ENCODE measurements around the gene RHNO1.
A peak's percentile ranks its signal among the peaks of the same experiment; 100 is the strongest.

RHNO1 gene

GRCh38 chr12:2879853-2880252 is 2.8 kb downstream of the RHNO1 start:
- TF ChIP-seq CTCF (IDR thresholded peaks at IDR 0.05; ENCODE audit: low read depth, low read length) = no peak
- no peak overlapping the region for H3K4me3 ChIP-seq (ENCODE audit: low read depth, low read length)

- TF ChIP-seq CTCF (IDR thresholded peaks at IDR 0.05; ENCODE audit: low read depth, low read length) = no peak
- H3K4me3 ChIP-seq (ENCODE audit: low read depth, low read length) = no peak overlapping the region
Measured at GRCh38 chr12:2884810-2885209, 7.8 kb downstream of the RHNO1 start.

GRCh38 chr12:2886768-2887450 is 9.9 kb downstream of the RHNO1 start:
- no peak overlapping the region for H3K4me3 ChIP-seq (ENCODE audit: low read depth, low read length)
- TF ChIP-seq CTCF (IDR thresholded peaks at IDR 0.05; ENCODE audit: low read depth, low read length) = no peak

- TF ChIP-seq CTCF (IDR thresholded peaks at IDR 0.05; ENCODE audit: low read depth, low read length) = no peak
- peak overlapping the region; percentile 93 for H3K4me3 ChIP-seq (ENCODE audit: low read depth, low read length)
Measured at GRCh38 chr12:2890001-2890387, 13.0 kb downstream of the RHNO1 start.

GRCh38 chr12:2890388-2891239 is 13.6 kb downstream of the RHNO1 start, which contains the start of gene TULP3:
TULP3 (plus strand) TSS chr12:2890891; CDS start chr12:2890948, 57 bp downstream.
- H3K4me3 ChIP-seq (ENCODE audit: low read depth, low read length) = peak within 1 kb of the TSS; percentile 93
- TF ChIP-seq CTCF (IDR thresholded peaks at IDR 0.05; ENCODE audit: low read depth, low read length) = no peak; the same call in 1 of the 2 replicates

- TF ChIP-seq CTCF (IDR thresholded peaks at IDR 0.05; ENCODE audit: low read depth, low read length) = no peak
- H3K4me3 ChIP-seq (ENCODE audit: low read depth, low read length) = peak overlapping the region; percentile 93
Measured at GRCh38 chr12:2891240-2892053, 14.4 kb downstream of the RHNO1 start.
